Mucosa of descending colon (tissue), 3 donors: ENCODE results near the gene ASB15. TPM values are rescaled to one million over a fixed set of nuclear protein-coding genes. Genes with fewer than 3 reads are reported as not detected.
A peak's percentile ranks its signal among the peaks of the same experiment; 100 is the strongest.

Source experiments
- ATAC-seq: fragments of 200-7000 bp; cut with Tn5 transposase; one replicate; pipeline ENCODE4 v1.9.1; 2020; ENCODE audit warnings: mild to moderate bottlenecking, moderate library complexity
- DNase-seq, 3 donors: peaks; one replicate each; pipeline ENCODE4 v3.0.0-alpha.2; 2020
- H3K36me3 ChIP-seq: fragments of 200-600 bp; one replicate; pipeline ENCODE4 v1.8.0; 2021; ENCODE audit warnings: low read depth, mild to moderate bottlenecking
- H3K4me1 ChIP-seq: fragments of 200-600 bp; one replicate; pipeline ENCODE4 v1.8.0; 2021; ENCODE audit warnings: low read depth, mild to moderate bottlenecking
- H3K4me3 ChIP-seq: fragments of 200-600 bp; one replicate; pipeline ENCODE4 v1.8.0; 2021; ENCODE audit warnings: mild to moderate bottlenecking
- H3K9me3 ChIP-seq: fragments of 200-600 bp; one replicate; pipeline ENCODE4 v1.8.0; 2021; ENCODE audit warnings: mild to moderate bottlenecking
- CTCF ChIP-seq: fragments of 200-600 bp; IDR thresholded peaks from one replicate; pipeline ENCODE4 v1.8.0; 2022; ENCODE audit warnings: antibody characterized with exemption, mild to moderate bottlenecking
- intact Hi-C, 2 donors: fragments of 100-400 bp; cut with DNase I in 1 of 2; cut with micrococcal nuclease in 1 of 2; formaldehyde crosslinking; loops; one replicate each; pipeline versions ENCODE4 v1.11.0 to v1.11.1; 2022; cut with DNase I, micrococcal nuclease
- total RNA-seq, 3 donors: library from RNA; stranded (reverse); fragmentation: NEBNext Ultra II Directional in 2 of 3; extraction: Animal tissue kit (Norgen Biotek cat#: 25700) in 2 of 3; gene quantifications; one replicate each; pipeline versions ENCODE4 v1.2.1 to v1.2.4, GENCODE V29; 2021 to 2023
- donor health status: DM: no; HTN: no; CAD: no; lungs with moderate emphysema.
- donor health status: DM: no; HTN: no; CAD: no.
- donor health status: DM: no; HTN: yes; CAD: no.

Gene ASB15
- total RNA-seq, 3 donors from 2014 or later, result not detected

GRCh38 chr7:123680580-123680979, 79.0 kb downstream of the ASB15 start:
- H3K4me1 ChIP-seq, result no peaks in the 10 kb centered on the region
- H3K36me3 ChIP-seq, result no peaks in the 10 kb centered on the region
- no peaks in the 10 kb centered on the region for H3K9me3 ChIP-seq
- H3K4me3 ChIP-seq, result no peak overlapping the region
- DNase-seq (no peak), ATAC-seq (no peak)
- TF ChIP-seq CTCF, result no peak
- intact Hi-C loops, result loop anchor here in 1 of 2 donors (5.0 kb wide), 1 partner anchor 187 kb away; no protein-coding TSS in a partner anchor

GRCh38 chr7:123681561-123681960, 79.9 kb downstream of the ASB15 start:
- Histone ChIP-seq H3K4me1 (no peaks in the 10 kb centered on the region), H3K9me3 (no peaks in the 10 kb centered on the region), H3K36me3 (no peaks in the 10 kb centered on the region), H3K4me3 (no peak overlapping the region)
- intact Hi-C loops, result loop anchor here in 1 of 2 donors (5.0 kb wide), 1 partner anchor 186 kb away; no protein-coding TSS in a partner anchor
- DNase-seq (no peak), ATAC-seq (no peak)
- TF ChIP-seq CTCF, result no peak

GRCh38 chr7:123682690-123683089, 81.1 kb downstream of the ASB15 start:
- intact Hi-C loops, result loop anchor here in 1 of 2 donors (5.0 kb wide), 1 partner anchor 185 kb away; no protein-coding TSS in a partner anchor
- TF ChIP-seq CTCF, result no peak
- Histone ChIP-seq H3K4me1 (no peaks in the 10 kb centered on the region), H3K36me3 (no peaks in the 10 kb centered on the region), H3K9me3 (no peaks in the 10 kb centered on the region), H3K4me3 (no peak overlapping the region)
- ATAC-seq (peak; percentile 64), DNase-seq (peak in 1 of 3 donors; percentile 79)

GRCh38 chr7:123687161-123687560, 85.5 kb downstream of the ASB15 start:
- Histone ChIP-seq H3K9me3 (no peaks in the 10 kb centered on the region), H3K36me3 (no peaks in the 10 kb centered on the region), H3K4me3 (no peak overlapping the region), H3K4me1 (no peaks in the 10 kb centered on the region)
- ATAC-seq (no peak), DNase-seq (no peak)
- intact Hi-C loops, result no loop called here
- TF ChIP-seq CTCF, result no peak

- H3K9me3 ChIP-seq, result no peaks in the 10 kb centered on the region
- intact Hi-C loops, result no loop called here
- H3K4me3 ChIP-seq, result no peak overlapping the region
- no peak for ATAC-seq
- no peak for DNase-seq
- no peaks in the 10 kb centered on the region for H3K36me3 ChIP-seq
- no peak for TF ChIP-seq CTCF
- no peaks in the 10 kb centered on the region for H3K4me1 ChIP-seq
Measured at GRCh38 chr7:123687727-123688126, 86.1 kb downstream of the ASB15 start.

Other genes starting within 250 kb of the ASB15 start
- gene IQUB, start 67.2 kb upstream of the ASB15 start, total RNA-seq, result under 1 TPM in 2 of 3 donors, not detected in 1; 0.26 to 0.41 TPM
- 100 to 1,000 TPM in 2 of 3 donors, 10 to 100 TPM in 1; 88.7 to 118 (median 104) TPM for gene NDUFA5, start 44.0 kb upstream of the ASB15 start, total RNA-seq
- under 1 TPM in 1 of 3 donors, not detected in 2; 0.63 TPM for gene LMOD2, start 54.0 kb downstream of the ASB15 start, total RNA-seq
- 100 to 1,000 TPM in 1 of 3 donors, 10 to 100 TPM in 2; 72.4 to 117 (median 90.1) TPM for gene WASL, start 147.2 kb downstream of the ASB15 start, total RNA-seq
- gene HYAL4, start 243.3 kb downstream of the ASB15 start, total RNA-seq, result not detected